ENCODE results near the gene PPIC. TPM values are rescaled to one million over a fixed set of nuclear protein-coding genes. Genes with fewer than 3 reads are reported as not detected.

PPIC gene
- total RNA-seq, 2 experiments from 2014 or later, result not detected

DNA sequence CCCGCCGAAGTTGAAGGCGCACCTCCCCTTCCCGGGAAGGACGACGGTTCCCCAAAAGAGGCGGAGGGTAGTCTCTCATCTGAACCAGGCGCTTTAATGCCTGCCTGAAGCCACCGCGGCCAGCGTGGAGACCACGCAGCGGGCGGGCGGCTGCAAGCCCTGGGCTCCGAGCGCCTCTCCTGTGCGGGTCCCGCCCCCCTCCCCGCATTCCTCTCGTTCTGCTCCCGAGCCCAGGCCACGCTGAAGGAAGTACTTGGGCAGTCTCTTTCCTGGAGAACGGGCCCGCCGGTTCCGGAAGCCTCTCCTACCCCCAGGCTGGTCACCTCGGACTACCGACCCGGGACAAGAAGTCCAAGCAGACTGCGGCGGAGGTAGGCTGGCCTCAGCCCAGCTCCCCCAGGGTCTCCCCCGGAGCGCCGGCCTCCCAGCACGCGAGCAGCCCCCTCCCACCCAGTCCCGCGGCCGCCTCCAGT, 571 bp downstream of the PPIC start:
- peak overlapping the region; percentile 7 for H3K4me3 ChIP-seq (ENCODE audit: low read length)
- H3K9me3 Mint-ChIP-seq, result no peaks in the 10 kb centered on the region
- H3K27me3 ChIP-seq (ENCODE audit: control insufficient read depth in 1 of 2, insufficient read depth in 2 of 2, low read length in 2 of 2), result peaks cover 30 to 63% of the 10 kb centered on the region in 2 experiments
- ATAC-seq (ENCODE audit: poor library complexity), result no peak
- H3K27ac ChIP-seq (ENCODE audit: low read depth in 1 of 2, low read length in 2 of 2), result no peak overlapping the region
- H3K27me3 Mint-ChIP-seq, result peaks cover 78% of the 10 kb centered on the region
- H3K36me3 Mint-ChIP-seq (ENCODE audit: low read depth), result no peaks in the 10 kb centered on the region
- peaks cover 9% of the 10 kb centered on the region for H3K4me1 Mint-ChIP-seq (ENCODE audit: low read depth)
- TF ChIP-seq, protein P1, sequence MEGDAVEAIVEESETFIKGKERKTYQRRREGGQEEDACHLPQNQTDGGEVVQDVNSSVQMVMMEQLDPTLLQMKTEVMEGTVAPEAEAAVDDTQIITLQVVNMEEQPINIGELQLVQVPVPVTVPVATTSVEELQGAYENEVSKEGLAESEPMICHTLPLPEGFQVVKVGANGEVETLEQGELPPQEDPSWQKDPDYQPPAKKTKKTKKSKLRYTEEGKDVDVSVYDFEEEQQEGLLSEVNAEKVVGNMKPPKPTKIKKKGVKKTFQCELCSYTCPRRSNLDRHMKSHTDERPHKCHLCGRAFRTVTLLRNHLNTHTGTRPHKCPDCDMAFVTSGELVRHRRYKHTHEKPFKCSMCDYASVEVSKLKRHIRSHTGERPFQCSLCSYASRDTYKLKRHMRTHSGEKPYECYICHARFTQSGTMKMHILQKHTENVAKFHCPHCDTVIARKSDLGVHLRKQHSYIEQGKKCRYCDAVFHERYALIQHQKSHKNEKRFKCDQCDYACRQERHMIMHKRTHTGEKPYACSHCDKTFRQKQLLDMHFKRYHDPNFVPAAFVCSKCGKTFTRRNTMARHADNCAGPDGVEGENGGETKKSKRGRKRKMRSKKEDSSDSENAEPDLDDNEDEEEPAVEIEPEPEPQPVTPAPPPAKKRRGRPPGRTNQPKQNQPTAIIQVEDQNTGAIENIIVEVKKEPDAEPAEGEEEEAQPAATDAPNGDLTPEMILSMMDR (IDR thresholded peaks at IDR 0.05), result no peak
- no peak overlapping the region for H3K27ac Mint-ChIP-seq
- no peaks in the 10 kb centered on the region for H3K9me3 ChIP-seq (ENCODE audit: control insufficient read depth in 1 of 2, insufficient read depth in 1 of 2, low read length in 2 of 2)
- H3K36me3 ChIP-seq (ENCODE audit: insufficient read depth, low read length), result no peaks in the 10 kb centered on the region
- ChIA-PET CTCF (no interaction called here), POLR2A (no interaction called here)
- intact Hi-C loops (cut with DNase I, micrococcal nuclease), result no loop called here
- H3K4me1 ChIP-seq (ENCODE audit: insufficient read depth, low read length), result peaks cover 19% of the 10 kb centered on the region
- H3K4me3 Mint-ChIP-seq, result no peak overlapping the region
- DNase-seq, result no peak

DNA sequence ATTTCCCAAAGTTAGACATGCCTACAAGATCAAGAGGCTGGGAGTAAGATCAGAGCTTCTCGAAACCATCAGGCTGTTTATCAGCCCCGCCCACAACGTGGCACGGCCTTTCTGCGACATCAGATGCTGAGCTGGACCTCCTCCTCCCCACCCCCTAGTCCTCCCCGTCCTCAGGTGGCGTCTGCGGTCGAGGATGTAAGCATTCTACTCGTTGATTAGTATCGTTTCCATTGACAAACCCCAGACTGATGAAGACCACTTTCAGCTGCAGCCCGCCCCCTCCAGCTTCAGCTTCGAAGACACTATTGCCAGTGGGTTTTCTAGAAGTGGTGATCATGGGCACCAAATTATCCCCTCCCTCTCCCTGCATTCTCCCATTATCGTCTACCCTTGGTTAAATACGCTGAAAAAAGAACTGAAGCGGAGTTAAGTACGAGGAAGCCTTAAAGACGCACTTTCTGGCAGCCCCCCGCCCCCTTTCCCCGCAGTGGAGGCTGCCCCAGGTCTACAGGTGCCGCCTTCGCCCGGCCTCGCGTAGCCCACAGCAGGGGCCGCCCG, 1.1 kb downstream of the PPIC start:
- ATAC-seq (ENCODE audit: poor library complexity) (no peak), DNase-seq (peak in 1 of 14 experiments; percentile 1)
- peak overlapping the region; percentile 25 for H3K4me3 Mint-ChIP-seq
- H3K27me3 Mint-ChIP-seq, result peaks cover 83% of the 10 kb centered on the region
- Histone ChIP-seq H3K4me1 (ENCODE audit: insufficient read depth, low read length) (peaks cover 19% of the 10 kb centered on the region), H3K36me3 (ENCODE audit: insufficient read depth, low read length) (no peaks in the 10 kb centered on the region), H3K27ac (ENCODE audit: low read depth in 1 of 2, low read length in 2 of 2) (no peak overlapping the region), H3K9me3 (ENCODE audit: control insufficient read depth in 1 of 2, insufficient read depth in 1 of 2, low read length in 2 of 2) (no peaks in the 10 kb centered on the region), H3K27me3 (ENCODE audit: control insufficient read depth in 1 of 2, insufficient read depth in 2 of 2, low read length in 2 of 2) (peaks cover 30 to 63% of the 10 kb centered on the region in 2 experiments), H3K4me3 (ENCODE audit: low read length) (peak overlapping the region; percentile 14)
- no peak overlapping the region for H3K27ac Mint-ChIP-seq
- H3K9me3 Mint-ChIP-seq, result no peaks in the 10 kb centered on the region
- TF ChIP-seq, protein P1 (IDR thresholded peaks at IDR 0.05), result no peak
- H3K36me3 Mint-ChIP-seq (ENCODE audit: low read depth), result no peaks in the 10 kb centered on the region
- peaks cover 9% of the 10 kb centered on the region for H3K4me1 Mint-ChIP-seq (ENCODE audit: low read depth)
- ChIA-PET POLR2A (no interaction called here), CTCF (no interaction called here)
- intact Hi-C loops (cut with DNase I, micrococcal nuclease), result no loop called here

DNA sequence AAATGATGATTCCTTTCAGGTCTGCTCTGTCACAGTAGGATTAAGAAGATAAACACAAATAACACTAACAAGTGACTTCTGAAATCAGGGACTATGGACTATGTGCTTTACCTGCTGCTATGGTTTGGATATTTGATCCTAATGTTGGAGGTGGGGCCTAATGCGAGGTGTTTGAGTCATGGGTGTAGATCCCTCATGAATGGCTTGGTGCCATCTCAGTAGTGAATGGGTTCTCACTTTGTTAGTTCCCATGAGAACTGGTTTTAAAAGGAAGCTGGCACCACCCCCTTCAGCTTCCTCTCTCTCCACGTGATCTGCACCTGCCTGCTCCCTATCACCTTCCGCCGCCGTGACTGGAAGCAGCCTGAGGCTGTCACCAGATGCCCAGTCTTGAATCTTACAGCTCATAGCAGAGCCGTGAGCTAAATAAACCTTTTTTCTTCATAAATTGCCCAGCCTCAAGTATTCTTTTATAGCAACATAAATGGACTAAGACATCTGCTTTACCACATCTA, 3.3 kb downstream of the PPIC start:
- POLR2A ChIA-PET, result no interaction called here
- no peaks in the 10 kb centered on the region for H3K36me3 ChIP-seq (ENCODE audit: insufficient read depth, low read length)
- no peak overlapping the region for H3K27ac ChIP-seq (ENCODE audit: low read depth in 1 of 2, low read length in 2 of 2)
- Mint-ChIP-seq H3K4me1 (ENCODE audit: low read depth) (peaks cover 9% of the 10 kb centered on the region), H3K9me3 (no peaks in the 10 kb centered on the region), H3K27me3 (peaks cover 65% of the 10 kb centered on the region), H3K4me3 (no peak overlapping the region), H3K36me3 (ENCODE audit: low read depth) (no peaks in the 10 kb centered on the region), H3K27ac (no peak overlapping the region)
- CTCF ChIA-PET, result no interaction called here
- ATAC-seq (ENCODE audit: poor library complexity) (no peak), DNase-seq (no peak)
- H3K4me3 ChIP-seq (ENCODE audit: low read length), result no peak overlapping the region
- intact Hi-C loops (cut with DNase I, micrococcal nuclease), result no loop called here
- peaks cover 19% of the 10 kb centered on the region for H3K4me1 ChIP-seq (ENCODE audit: insufficient read depth, low read length)
- H3K9me3 ChIP-seq (ENCODE audit: control insufficient read depth in 1 of 2, insufficient read depth in 1 of 2, low read length in 2 of 2), result no peaks in the 10 kb centered on the region
- H3K27me3 ChIP-seq (ENCODE audit: control insufficient read depth in 1 of 2, insufficient read depth in 2 of 2, low read length in 2 of 2), result peaks cover 26 to 59% of the 10 kb centered on the region in 2 experiments
- TF ChIP-seq, protein P1 (IDR thresholded peaks at IDR 0.05), result no peak

Data from CD4-positive, alpha-beta T cell (primary cell).